NB4 (cell line): ENCODE data around the gene DLK1.

Experiments used
- DNase-seq: peaks from one replicate; pipeline ENCODE4 v3.0.0; 2010; ENCODE audit warnings: low read depth
- H3K4me3 ChIP-seq: one replicate; pipeline ENCODE4 v1.5.1; 2011; ENCODE audit warnings: mild to moderate bottlenecking, low read depth, low read length, moderate library complexity
- MAX ChIP-seq: IDR thresholded peaks from 2 replicates; pipeline ENCODE4 v1.6.1; 2011; ENCODE audit warnings: low read depth, low read length
- MYC ChIP-seq: IDR thresholded peaks from 2 replicates; pipeline ENCODE4 v1.6.1; 2011; ENCODE audit warnings: low read depth, low read length
- POLR2A ChIP-seq: IDR thresholded peaks from 2 replicates; pipeline ENCODE4 v1.6.1; 2011; ENCODE audit warnings: mild to moderate bottlenecking; ENCODE audit not compliant: insufficient read length; ENCODE audit errors: extremely low read depth
- TF ChIP-seq, protein P1 (sequence below): IDR thresholded peaks from one replicate; pipeline ENCODE4 v1.5.1; 2012; ENCODE audit warnings: low read depth, low read length

The DLK1 gene

DNA sequence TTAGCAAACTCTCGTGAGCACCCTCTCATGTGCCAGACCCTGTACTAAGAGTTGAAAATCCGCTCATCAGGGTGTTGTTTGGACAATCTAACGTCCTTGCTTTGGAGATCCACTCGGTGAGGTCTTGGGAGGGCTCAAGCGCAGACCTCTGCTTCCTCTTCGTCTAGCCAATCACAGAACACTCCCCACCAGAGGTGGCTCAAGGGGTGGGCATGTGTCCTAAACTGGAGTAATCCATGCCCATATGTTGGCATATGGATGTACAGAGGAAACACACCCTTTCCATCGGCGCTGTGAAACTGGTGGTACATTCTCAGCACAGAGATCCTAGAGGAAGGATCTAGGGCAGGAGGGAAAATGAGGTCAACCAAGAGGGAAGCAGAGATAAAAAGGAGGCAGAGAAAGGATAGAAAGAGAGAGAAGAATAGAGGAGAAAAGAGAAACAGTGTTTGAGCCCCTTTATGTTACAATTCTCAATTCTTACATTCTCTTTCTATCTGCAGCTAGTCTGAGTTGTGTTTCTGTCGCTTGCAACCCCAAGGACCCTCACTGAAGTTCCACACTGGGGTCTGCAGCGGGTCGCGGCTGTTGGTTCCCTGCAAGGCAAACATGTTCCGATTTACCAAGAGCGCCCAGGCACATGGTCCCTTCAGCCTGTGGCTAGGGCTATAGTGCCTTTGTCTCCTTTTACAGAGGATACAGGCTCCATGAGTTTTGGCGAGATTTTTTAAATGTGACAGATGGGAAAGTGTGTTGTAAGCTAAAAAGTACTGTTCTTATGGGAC is 40.5 kb downstream of the DLK1 start:
- TF ChIP-seq MYC: no peak
- no peak for TF ChIP-seq MAX
- TF ChIP-seq, protein P1, sequence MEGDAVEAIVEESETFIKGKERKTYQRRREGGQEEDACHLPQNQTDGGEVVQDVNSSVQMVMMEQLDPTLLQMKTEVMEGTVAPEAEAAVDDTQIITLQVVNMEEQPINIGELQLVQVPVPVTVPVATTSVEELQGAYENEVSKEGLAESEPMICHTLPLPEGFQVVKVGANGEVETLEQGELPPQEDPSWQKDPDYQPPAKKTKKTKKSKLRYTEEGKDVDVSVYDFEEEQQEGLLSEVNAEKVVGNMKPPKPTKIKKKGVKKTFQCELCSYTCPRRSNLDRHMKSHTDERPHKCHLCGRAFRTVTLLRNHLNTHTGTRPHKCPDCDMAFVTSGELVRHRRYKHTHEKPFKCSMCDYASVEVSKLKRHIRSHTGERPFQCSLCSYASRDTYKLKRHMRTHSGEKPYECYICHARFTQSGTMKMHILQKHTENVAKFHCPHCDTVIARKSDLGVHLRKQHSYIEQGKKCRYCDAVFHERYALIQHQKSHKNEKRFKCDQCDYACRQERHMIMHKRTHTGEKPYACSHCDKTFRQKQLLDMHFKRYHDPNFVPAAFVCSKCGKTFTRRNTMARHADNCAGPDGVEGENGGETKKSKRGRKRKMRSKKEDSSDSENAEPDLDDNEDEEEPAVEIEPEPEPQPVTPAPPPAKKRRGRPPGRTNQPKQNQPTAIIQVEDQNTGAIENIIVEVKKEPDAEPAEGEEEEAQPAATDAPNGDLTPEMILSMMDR: no peak
- no peak for TF ChIP-seq POLR2A
- H3K4me3 ChIP-seq: no peak overlapping the region
- DNase-seq: no peak

- H3K4me3 ChIP-seq: no peak overlapping the region
- DNase-seq: no peak
- TF ChIP-seq MAX (no peak), MYC (no peak), POLR2A (no peak)
- TF ChIP-seq, protein P1: no peak
Measured at GRCh38 chr14:100767788-100768536, 41.3 kb downstream of the DLK1 start.

GRCh38 chr14:100769035-100769939 is 42.6 kb downstream of the DLK1 start:
- no peak for TF ChIP-seq POLR2A
- TF ChIP-seq MAX: no peak
- TF ChIP-seq, protein P1: no peak
- TF ChIP-seq MYC: no peak

DNA sequence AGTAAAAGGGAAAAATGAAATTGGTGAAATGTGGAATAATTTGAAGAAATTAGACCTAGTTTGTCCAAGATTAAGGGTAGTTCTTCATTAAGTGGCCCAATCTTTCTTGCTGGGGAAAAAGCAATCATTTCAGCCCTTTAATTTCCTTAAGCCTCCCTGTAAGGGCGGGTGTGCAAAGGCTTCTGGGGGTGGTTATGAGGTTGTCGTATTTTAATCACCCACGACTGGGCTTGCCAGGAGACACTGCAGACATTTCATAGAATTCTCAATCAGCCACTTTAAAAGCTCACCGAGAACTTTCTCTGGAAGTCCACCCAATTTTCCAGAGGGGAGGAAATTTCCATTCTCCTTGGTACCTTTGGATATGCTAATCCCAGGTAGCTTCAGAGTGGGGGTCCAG is 43.4 kb downstream of the DLK1 start:
- TF ChIP-seq MAX: no peak
- no peak for DNase-seq
- H3K4me3 ChIP-seq: no peak overlapping the region

More at GRCh38 chr14:100769035-100769939, 42.6 kb downstream of the DLK1 start:
- no peak for DNase-seq
- H3K4me3 ChIP-seq: no peak overlapping the region

GRCh38 chr14:100770605-100771120 is 44.0 kb downstream of the DLK1 start:
- H3K4me3 ChIP-seq: no peak overlapping the region
- no peak for TF ChIP-seq MAX
- TF ChIP-seq, protein P1: no peak
- no peak for TF ChIP-seq POLR2A
- no peak for DNase-seq
